SK-N-SH treated with all-trans-retinoic acid at 6 μM for 48 hours (cell line): ENCODE measurements around the gene EML6.

Experiments used
- ATAC-seq: fragments of 200-7000 bp; cut with Tn5 transposase; 3 replicates; pipeline ENCODE4 v1.9.1; 2020; ENCODE audit warnings: mild to moderate bottlenecking, moderate library complexity
- ARNTL ChIP-seq: fragments of 450-650 bp; formaldehyde crosslinking; IDR thresholded peaks from 2 replicates; pipeline ENCODE4 v1.5.0; 2020; ENCODE audit warnings: low read depth, mild to moderate bottlenecking, moderate library complexity, borderline replicate concordance
- BACH2 ChIP-seq: fragments of 250-450 bp; sonication (Bioruptor Pico); IDR thresholded peaks from 2 replicates; pipeline ENCODE4 v1.9.0; 2021; ENCODE audit warnings: mild to moderate bottlenecking, borderline replicate concordance
- CSDC2 ChIP-seq: fragments of 250-450 bp; sonication (Bioruptor Pico); IDR thresholded peaks from 2 replicates; pipeline ENCODE4 v1.5.0; 2020; ENCODE audit warnings: mild to moderate bottlenecking, moderate library complexity
- ESRRG ChIP-seq: fragments of 250-450 bp; sonication (Bioruptor Pico); IDR thresholded peaks from 2 replicates; pipeline ENCODE4 v1.6.1; 2021; ENCODE audit warnings: mild to moderate bottlenecking
- GLIS3 ChIP-seq: fragments of 250-450 bp; sonication (Bioruptor Pico); IDR thresholded peaks from 2 replicates; pipeline ENCODE4 v1.5.0; 2020; ENCODE audit warnings: mild to moderate bottlenecking, moderate library complexity
- ISL1 ChIP-seq: fragments of 250-450 bp; sonication (Bioruptor Pico); IDR thresholded peaks from 2 replicates; pipeline ENCODE4 v2.1.2; 2022; ENCODE audit warnings: mild to moderate bottlenecking, moderate library complexity
- OSR1 ChIP-seq: fragments of 250-450 bp; sonication (Bioruptor Pico); IDR thresholded peaks from 2 replicates; pipeline ENCODE4 v1.8.0; 2022; ENCODE audit warnings: moderate library complexity, mild to moderate bottlenecking, inconsistent platforms
- PPARA ChIP-seq: fragments of 250-450 bp; sonication (Bioruptor Pico); IDR thresholded peaks from 2 replicates; pipeline ENCODE4 v1.5.0; 2020; ENCODE audit warnings: mild to moderate bottlenecking, borderline replicate concordance
- RARB ChIP-seq: fragments of 250-450 bp; sonication (Bioruptor Pico); IDR thresholded peaks from 2 replicates; pipeline ENCODE4 v1.8.0; 2021; ENCODE audit warnings: mild to moderate bottlenecking, moderate library complexity
- SNAI2 ChIP-seq: fragments of 250-450 bp; sonication (Bioruptor Pico); IDR thresholded peaks from 2 replicates; pipeline ENCODE4 v1.5.0; 2020; ENCODE audit warnings: mild to moderate bottlenecking, moderate library complexity
- TCF4 ChIP-seq: fragments of 250-450 bp; sonication (Bioruptor Pico); IDR thresholded peaks from 2 replicates; pipeline ENCODE4 v1.8.0; 2021; ENCODE audit warnings: mild to moderate bottlenecking, moderate library complexity, borderline replicate concordance
- TOX ChIP-seq: fragments of 250-450 bp; sonication (Bioruptor Pico); IDR thresholded peaks from 2 replicates; pipeline ENCODE4 v1.8.0; 2021; ENCODE audit warnings: mild to moderate bottlenecking, moderate library complexity, borderline replicate concordance
- ZC3H10 ChIP-seq: fragments of 250-450 bp; sonication (Bioruptor Pico); IDR thresholded peaks from 2 replicates; pipeline ENCODE4 v1.5.1; 2021; ENCODE audit warnings: mild to moderate bottlenecking, moderate library complexity
- ZFP3 ChIP-seq: fragments of 250-450 bp; sonication (Bioruptor Pico); IDR thresholded peaks from 2 replicates; pipeline ENCODE4 v1.5.0; 2020; ENCODE audit warnings: mild to moderate bottlenecking, moderate library complexity
- ZFP30 ChIP-seq: fragments of 450-650 bp; formaldehyde crosslinking; IDR thresholded peaks from 2 replicates; pipeline ENCODE4 v1.5.0; 2022; ENCODE audit warnings: mild to moderate bottlenecking, moderate library complexity
- ZNF70 ChIP-seq: fragments of 450-650 bp; formaldehyde crosslinking; IDR thresholded peaks from 2 replicates; pipeline ENCODE4 v1.5.0; 2020; ENCODE audit warnings: mild to moderate bottlenecking, moderate library complexity
- TF ChIP-seq, protein P1 (sequence below): fragments of 250-450 bp; sonication (Bioruptor Pico); IDR thresholded peaks from 2 replicates; pipeline ENCODE4 v1.8.0; 2021; ENCODE audit warnings: low read depth, mild to moderate bottlenecking, moderate library complexity, borderline replicate concordance
- TF ChIP-seq, protein P2 (sequence below): fragments of 250-450 bp; sonication (Bioruptor Pico); IDR thresholded peaks from 2 replicates; pipeline ENCODE4 v1.5.1; 2020; ENCODE audit warnings: low read depth, mild to moderate bottlenecking, moderate library complexity
- TF ChIP-seq, protein P3 (sequence below): fragments of 250-450 bp; sonication (Bioruptor Pico); IDR thresholded peaks from 2 replicates; pipeline ENCODE4 v1.8.0; 2020; ENCODE audit warnings: mild to moderate bottlenecking, moderate library complexity, borderline replicate concordance
- TF ChIP-seq, protein P4 (sequence below): fragments of 250-450 bp; sonication (Bioruptor Pico); IDR thresholded peaks from 2 replicates; pipeline ENCODE4 v1.5.0; 2020; ENCODE audit warnings: mild to moderate bottlenecking, moderate library complexity
- TF ChIP-seq, protein P5 (sequence below): fragments of 250-450 bp; sonication (Bioruptor Pico); IDR thresholded peaks from 2 replicates; pipeline ENCODE4 v1.5.1; 2021; ENCODE audit warnings: mild to moderate bottlenecking, moderate library complexity

The EML6 gene

DNA sequence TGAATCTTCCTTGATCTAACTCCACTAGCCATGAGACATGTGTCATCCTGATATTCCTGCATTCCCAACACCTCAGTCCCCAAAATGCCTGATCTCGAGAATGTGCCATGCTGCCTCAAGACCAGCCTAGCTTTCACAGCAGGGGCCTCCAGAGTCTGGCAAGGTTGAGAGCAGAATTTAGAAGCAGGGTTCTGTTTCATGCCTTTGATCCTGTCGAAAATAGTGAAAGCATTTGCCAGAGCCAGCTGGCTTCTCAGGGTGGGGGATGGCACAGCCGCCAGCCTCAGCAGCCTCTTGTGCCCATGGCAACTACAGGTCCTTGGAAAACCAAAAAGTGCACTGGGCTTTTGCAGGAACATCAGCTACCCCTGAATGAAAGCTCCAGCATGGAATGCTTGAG, 183.3 kb downstream of the EML6 start:
- no peak for ATAC-seq
- TF ChIP-seq, protein P1, sequence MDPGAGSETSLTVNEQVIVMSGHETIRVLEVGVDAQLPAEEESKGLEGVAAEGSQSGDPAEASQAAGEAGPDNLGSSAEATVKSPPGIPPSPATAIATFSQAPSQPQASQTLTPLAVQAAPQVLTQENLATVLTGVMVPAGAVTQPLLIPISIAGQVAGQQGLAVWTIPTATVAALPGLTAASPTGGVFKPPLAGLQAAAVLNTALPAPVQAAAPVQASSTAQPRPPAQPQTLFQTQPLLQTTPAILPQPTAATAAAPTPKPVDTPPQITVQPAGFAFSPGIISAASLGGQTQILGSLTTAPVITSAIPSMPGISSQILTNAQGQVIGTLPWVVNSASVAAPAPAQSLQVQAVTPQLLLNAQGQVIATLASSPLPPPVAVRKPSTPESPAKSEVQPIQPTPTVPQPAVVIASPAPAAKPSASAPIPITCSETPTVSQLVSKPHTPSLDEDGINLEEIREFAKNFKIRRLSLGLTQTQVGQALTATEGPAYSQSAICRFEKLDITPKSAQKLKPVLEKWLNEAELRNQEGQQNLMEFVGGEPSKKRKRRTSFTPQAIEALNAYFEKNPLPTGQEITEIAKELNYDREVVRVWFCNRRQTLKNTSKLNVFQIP (CRISPR knock-in tag): no peak
- TF ChIP-seq ISL1 (CRISPR knock-in tag) (no peak), PPARA (CRISPR knock-in tag) (no peak), ESRRG (CRISPR knock-in tag) (no peak), ZC3H10 (no peak), ARNTL (CRISPR knock-in tag) (no peak), TCF4 (no peak), GLIS3 (CRISPR knock-in tag) (no peak), OSR1 (CRISPR knock-in tag) (no peak), ZFP3 (CRISPR knock-in tag) (no peak), ZNF70 (no peak), BACH2 (no peak), CSDC2 (no peak), SNAI2 (no peak)
- TF ChIP-seq, protein P2, sequence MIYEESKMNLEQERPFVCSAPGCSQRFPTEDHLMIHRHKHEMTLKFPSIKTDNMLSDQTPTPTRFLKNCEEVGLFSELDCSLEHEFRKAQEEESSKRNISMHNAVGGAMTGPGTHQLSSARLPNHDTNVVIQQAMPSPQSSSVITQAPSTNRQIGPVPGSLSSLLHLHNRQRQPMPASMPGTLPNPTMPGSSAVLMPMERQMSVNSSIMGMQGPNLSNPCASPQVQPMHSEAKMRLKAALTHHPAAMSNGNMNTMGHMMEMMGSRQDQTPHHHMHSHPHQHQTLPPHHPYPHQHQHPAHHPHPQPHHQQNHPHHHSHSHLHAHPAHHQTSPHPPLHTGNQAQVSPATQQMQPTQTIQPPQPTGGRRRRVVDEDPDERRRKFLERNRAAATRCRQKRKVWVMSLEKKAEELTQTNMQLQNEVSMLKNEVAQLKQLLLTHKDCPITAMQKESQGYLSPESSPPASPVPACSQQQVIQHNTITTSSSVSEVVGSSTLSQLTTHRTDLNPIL (CRISPR knock-in tag): no peak
- TF ChIP-seq, protein P3, sequence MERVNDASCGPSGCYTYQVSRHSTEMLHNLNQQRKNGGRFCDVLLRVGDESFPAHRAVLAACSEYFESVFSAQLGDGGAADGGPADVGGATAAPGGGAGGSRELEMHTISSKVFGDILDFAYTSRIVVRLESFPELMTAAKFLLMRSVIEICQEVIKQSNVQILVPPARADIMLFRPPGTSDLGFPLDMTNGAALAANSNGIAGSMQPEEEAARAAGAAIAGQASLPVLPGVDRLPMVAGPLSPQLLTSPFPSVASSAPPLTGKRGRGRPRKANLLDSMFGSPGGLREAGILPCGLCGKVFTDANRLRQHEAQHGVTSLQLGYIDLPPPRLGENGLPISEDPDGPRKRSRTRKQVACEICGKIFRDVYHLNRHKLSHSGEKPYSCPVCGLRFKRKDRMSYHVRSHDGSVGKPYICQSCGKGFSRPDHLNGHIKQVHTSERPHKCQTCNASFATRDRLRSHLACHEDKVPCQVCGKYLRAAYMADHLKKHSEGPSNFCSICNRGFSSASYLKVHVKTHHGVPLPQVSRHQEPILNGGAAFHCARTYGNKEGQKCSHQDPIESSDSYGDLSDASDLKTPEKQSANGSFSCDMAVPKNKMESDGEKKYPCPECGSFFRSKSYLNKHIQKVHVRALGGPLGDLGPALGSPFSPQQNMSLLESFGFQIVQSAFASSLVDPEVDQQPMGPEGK (CRISPR knock-in tag): no peak

DNA sequence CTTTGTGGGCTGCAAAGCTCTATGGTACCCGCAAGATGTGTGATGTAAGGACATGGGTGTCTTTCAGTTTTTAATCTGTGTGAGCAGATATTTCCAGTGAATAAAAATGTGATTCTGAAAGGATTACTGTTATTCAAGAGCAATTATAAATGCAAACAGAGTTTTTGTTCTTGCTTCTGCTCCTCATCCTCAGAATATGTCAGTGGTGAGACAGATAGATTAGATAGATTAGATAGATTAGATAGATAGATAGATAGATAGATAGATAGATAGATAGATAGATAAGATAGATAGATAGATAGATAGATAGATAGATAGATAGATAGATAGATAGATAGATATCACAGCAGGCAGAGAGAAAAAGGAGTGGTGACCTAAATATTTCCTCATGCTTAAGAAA, 184.2 kb downstream of the EML6 start:
- ATAC-seq: no peak
- no peak for TF ChIP-seq ZC3H10
- no peak for TF ChIP-seq RARB (CRISPR knock-in tag)
- TF ChIP-seq ARNTL (CRISPR knock-in tag): no peak
- TF ChIP-seq, protein P4, sequence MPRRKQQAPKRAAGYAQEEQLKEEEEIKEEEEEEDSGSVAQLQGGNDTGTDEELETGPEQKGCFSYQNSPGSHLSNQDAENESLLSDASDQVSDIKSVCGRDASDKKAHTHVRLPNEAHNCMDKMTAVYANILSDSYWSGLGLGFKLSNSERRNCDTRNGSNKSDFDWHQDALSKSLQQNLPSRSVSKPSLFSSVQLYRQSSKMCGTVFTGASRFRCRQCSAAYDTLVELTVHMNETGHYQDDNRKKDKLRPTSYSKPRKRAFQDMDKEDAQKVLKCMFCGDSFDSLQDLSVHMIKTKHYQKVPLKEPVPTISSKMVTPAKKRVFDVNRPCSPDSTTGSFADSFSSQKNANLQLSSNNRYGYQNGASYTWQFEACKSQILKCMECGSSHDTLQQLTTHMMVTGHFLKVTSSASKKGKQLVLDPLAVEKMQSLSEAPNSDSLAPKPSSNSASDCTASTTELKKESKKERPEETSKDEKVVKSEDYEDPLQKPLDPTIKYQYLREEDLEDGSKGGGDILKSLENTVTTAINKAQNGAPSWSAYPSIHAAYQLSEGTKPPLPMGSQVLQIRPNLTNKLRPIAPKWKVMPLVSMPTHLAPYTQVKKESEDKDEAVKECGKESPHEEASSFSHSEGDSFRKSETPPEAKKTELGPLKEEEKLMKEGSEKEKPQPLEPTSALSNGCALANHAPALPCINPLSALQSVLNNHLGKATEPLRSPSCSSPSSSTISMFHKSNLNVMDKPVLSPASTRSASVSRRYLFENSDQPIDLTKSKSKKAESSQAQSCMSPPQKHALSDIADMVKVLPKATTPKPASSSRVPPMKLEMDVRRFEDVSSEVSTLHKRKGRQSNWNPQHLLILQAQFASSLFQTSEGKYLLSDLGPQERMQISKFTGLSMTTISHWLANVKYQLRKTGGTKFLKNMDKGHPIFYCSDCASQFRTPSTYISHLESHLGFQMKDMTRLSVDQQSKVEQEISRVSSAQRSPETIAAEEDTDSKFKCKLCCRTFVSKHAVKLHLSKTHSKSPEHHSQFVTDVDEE (CRISPR knock-in tag): no peak
- no peak for TF ChIP-seq ZFP30
- no peak for TF ChIP-seq TOX (CRISPR knock-in tag)
- TF ChIP-seq, protein P3 (CRISPR knock-in tag): no peak
- TF ChIP-seq, protein P5, sequence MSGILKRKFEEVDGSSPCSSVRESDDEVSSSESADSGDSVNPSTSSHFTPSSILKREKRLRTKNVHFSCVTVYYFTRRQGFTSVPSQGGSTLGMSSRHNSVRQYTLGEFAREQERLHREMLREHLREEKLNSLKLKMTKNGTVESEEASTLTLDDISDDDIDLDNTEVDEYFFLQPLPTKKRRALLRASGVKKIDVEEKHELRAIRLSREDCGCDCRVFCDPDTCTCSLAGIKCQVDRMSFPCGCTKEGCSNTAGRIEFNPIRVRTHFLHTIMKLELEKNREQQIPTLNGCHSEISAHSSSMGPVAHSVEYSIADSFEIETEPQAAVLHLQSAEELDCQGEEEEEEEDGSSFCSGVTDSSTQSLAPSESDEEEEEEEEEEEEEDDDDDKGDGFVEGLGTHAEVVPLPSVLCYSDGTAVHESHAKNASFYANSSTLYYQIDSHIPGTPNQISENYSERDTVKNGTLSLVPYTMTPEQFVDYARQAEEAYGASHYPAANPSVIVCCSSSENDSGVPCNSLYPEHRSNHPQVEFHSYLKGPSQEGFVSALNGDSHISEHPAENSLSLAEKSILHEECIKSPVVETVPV (CRISPR knock-in tag): no peak
- no peak for TF ChIP-seq ZNF70
- no peak for TF ChIP-seq PPARA (CRISPR knock-in tag)
- TF ChIP-seq, protein P2 (CRISPR knock-in tag): no peak
- TF ChIP-seq, all 23 proteins: peak for 0
